OCI-LY7 (cell line): ENCODE measurements around the gene TTC33. TPM values are rescaled to one million over a fixed set of nuclear protein-coding genes. Genes with fewer than 3 reads are reported as not detected.
"Not testable (repeated sequence)": the region's sequence is repeated elsewhere in the genome, so short reads cannot be mapped to it uniquely, and the experiment has no call there.

Experiments
- BruUV-seq: library from RNA; stranded (reverse); fragments of 400-500 nt; replicated peaks from 2 replicates; lab custom pipeline; 2021; lab: Mats Ljungman, UMichigan
- CTCF ChIA-PET: fragments of 300-600 bp; sonication (Branson Sonifier 250); formaldehyde crosslinking; loops from one replicate; lab custom pipeline; 2022; ENCODE audit warnings: antibody characterized with exemption; ENCODE audit not compliant: unreplicated experiment; lab: Charles Lee
- POLR2A ChIA-PET: fragments of 300-600 bp; sonication (Branson Sonifier 250); formaldehyde crosslinking; loops from one replicate; lab custom pipeline; 2022; ENCODE audit warnings: antibody characterized with exemption; lab: Charles Lee
- DNase-seq: peaks from one replicate; pipeline ENCODE4 v3.0.0-alpha.2; 2015; ENCODE audit warnings: low spot score
- H2AFZ ChIP-seq: fragments of 200-600 bp; sonication (generic), shearing (Covaris generic); 2 replicates; pipeline ENCODE4 v1.6.1; 2014; ENCODE audit warnings: mild to moderate bottlenecking, antibody characterized with exemption, low read length, moderate library complexity
- H3K27ac ChIP-seq: fragments of 200-600 bp; sonication (generic); 2 replicates; pipeline ENCODE4 v1.5.1; 2014; ENCODE audit warnings: mixed run types, low read depth, mild to moderate bottlenecking, moderate library complexity, low read length, inconsistent platforms; ENCODE audit not compliant: poor library complexity, severe bottlenecking
- H3K36me3 ChIP-seq: fragments of 200-600 bp; sonication (generic); 2 replicates; pipeline ENCODE4 v1.6.1; 2014; ENCODE audit warnings: mild to moderate bottlenecking, antibody characterized with exemption, low read length, moderate library complexity, mixed read lengths; ENCODE audit not compliant: insufficient read depth
- H3K4me1 ChIP-seq: fragments of 200-600 bp; sonication (generic); 2 replicates; pipeline ENCODE4 v1.5.1; 2014; ENCODE audit warnings: mild to moderate bottlenecking, low read length; ENCODE audit not compliant: insufficient read depth, poor library complexity, severe bottlenecking
- H3K4me2 ChIP-seq: fragments of 200-600 bp; sonication (generic); 2 replicates; pipeline ENCODE4 v1.6.1; 2014; ENCODE audit warnings: mild to moderate bottlenecking, low read length
- H3K4me3 ChIP-seq: fragments of 200-600 bp; sonication (generic); 2 replicates; pipeline ENCODE4 v1.5.1; 2014; ENCODE audit warnings: mild to moderate bottlenecking, low read depth, low read length; ENCODE audit not compliant: poor library complexity, severe bottlenecking
- H3K79me2 ChIP-seq: fragments of 200-600 bp; sonication (generic); 2 replicates; pipeline ENCODE4 v1.6.1; 2016; ENCODE audit warnings: low read depth, mild to moderate bottlenecking, low read length, moderate library complexity, mixed read lengths; ENCODE audit not compliant: insufficient read depth
- H3K9me2 ChIP-seq: fragments of 200-600 bp; sonication (generic); 2 replicates; pipeline ENCODE4 v1.6.1; 2016; ENCODE audit warnings: mild to moderate bottlenecking, low read length, mixed read lengths; ENCODE audit not compliant: insufficient read depth
- H3K9me3 ChIP-seq: fragments of 200-600 bp; sonication (generic); 2 replicates; pipeline ENCODE4 v1.6.1; 2014; ENCODE audit warnings: mild to moderate bottlenecking, mixed run types, low read length, mixed read lengths
- H4K20me1 ChIP-seq: fragments of 200-600 bp; sonication (generic); 2 replicates; pipeline ENCODE4 v1.6.1; 2014; ENCODE audit warnings: mild to moderate bottlenecking, antibody characterized with exemption, low read length, moderate library complexity, mixed read lengths; ENCODE audit not compliant: insufficient read depth
- EZH2phosphoT487 ChIP-seq: fragments of 200-600 bp; sonication (generic); IDR thresholded peaks from 2 replicates; pipeline ENCODE4 v1.6.1; 2018; ENCODE audit warnings: low read depth, borderline replicate concordance, mild to moderate bottlenecking, mixed run types, antibody characterized with exemption, low read length, moderate library complexity, mixed read lengths
- intact Hi-C: fragments of 100-400 bp; cut with micrococcal nuclease; formaldehyde crosslinking; loops from one replicate; pipeline ENCODE4 v1.10.0; 2022; ENCODE audit not compliant: unreplicated experiment
- total RNA-seq, 2 experiments: library from RNA; depleted of rRNA in 1 of 2; stranded (reverse); fragments of >200 nt in 1 of 2; shearing (Covaris generic) in 1 of 2; gene quantifications; 2 replicates each; pipeline ENCODE4 v1.2.3, GENCODE V29; 2014 to 2022
- TF ChIP-seq, protein P1 (sequence below): fragments of 200-600 bp; sonication (generic); conservative IDR thresholded peaks from 2 replicates; pipeline ENCODE4 v1.5.1; 2014; ENCODE audit warnings: mild to moderate bottlenecking, antibody characterized with exemption, low read length, moderate library complexity, mixed read lengths

TTC33 gene
- total RNA-seq, 2 experiments from 2014 or later = 15.9 to 20.5 TPM

DNA sequence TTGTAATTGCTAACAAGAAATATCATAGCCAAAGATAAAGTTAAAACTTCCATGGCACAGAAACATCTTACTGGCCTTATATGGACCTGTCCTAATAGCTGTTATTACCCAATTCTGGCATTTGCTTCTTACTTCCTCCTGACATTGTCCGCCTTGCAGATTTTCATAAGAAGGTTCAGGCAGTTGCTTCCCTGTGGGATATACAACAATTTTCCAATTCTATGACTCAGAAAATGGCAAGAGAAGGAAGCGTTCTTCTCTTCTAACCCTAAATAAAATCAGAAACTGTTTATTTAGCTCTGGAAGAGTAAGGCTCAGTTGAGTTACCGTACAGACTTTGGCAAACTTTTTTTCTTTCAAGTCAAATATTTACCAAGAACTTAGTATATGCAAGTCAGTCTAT is 40.7 kb upstream of the TTC33 start:
- no peak overlapping the region for H2AFZ ChIP-seq
- H3K79me2 ChIP-seq = peaks cover 69% of the 10 kb centered on the region
- H3K4me1 ChIP-seq = peaks cover 17% of the 10 kb centered on the region
- peaks cover 16% of the 10 kb centered on the region; the same call in 1 of the 2 replicates for H3K36me3 ChIP-seq
- no peak for TF ChIP-seq EZH2phosphoT487
- TF ChIP-seq, protein P1, sequence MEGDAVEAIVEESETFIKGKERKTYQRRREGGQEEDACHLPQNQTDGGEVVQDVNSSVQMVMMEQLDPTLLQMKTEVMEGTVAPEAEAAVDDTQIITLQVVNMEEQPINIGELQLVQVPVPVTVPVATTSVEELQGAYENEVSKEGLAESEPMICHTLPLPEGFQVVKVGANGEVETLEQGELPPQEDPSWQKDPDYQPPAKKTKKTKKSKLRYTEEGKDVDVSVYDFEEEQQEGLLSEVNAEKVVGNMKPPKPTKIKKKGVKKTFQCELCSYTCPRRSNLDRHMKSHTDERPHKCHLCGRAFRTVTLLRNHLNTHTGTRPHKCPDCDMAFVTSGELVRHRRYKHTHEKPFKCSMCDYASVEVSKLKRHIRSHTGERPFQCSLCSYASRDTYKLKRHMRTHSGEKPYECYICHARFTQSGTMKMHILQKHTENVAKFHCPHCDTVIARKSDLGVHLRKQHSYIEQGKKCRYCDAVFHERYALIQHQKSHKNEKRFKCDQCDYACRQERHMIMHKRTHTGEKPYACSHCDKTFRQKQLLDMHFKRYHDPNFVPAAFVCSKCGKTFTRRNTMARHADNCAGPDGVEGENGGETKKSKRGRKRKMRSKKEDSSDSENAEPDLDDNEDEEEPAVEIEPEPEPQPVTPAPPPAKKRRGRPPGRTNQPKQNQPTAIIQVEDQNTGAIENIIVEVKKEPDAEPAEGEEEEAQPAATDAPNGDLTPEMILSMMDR = no peak
- intact Hi-C loops = no loop called here
- CTCF ChIA-PET = no interaction called here
- POLR2A ChIA-PET = interaction anchor here (0.7 to 1.7 kb wide), 5 partner anchors 8 to 420 kb away, joined by 3 to 7 read pairs (median 3); no protein-coding TSS in a partner anchor
- peaks cover 29% of the 10 kb centered on the region for H4K20me1 ChIP-seq
- DNase-seq = peak; percentile 5
- H3K9me3 ChIP-seq = no peaks in the 10 kb centered on the region
- H3K4me3 ChIP-seq = peak overlapping the region; percentile 91
- H3K4me2 ChIP-seq = peak overlapping the region; percentile 89
- no peaks in the 10 kb centered on the region for H3K9me2 ChIP-seq
- H3K27ac ChIP-seq = peak overlapping the region; percentile 79
- BruUV-seq = no TSS peak

DNA sequence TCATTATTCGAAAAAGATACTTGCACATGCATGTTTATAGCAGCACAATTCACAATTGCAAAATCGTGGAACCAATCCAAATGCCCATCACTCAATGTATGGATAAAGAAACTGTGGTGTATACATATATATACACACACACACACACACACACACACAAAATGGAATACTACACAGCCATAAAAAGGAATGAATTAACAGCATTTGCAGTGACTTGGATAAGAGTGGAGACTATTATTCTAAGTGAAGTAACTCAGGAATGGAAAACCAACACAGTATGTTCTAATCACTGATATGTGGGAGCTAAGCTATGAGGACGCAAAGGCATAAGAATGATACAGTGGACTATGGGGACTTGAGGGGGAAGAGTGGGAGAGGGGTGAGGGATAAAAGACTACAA is 39.1 kb upstream of the TTC33 start:
- H3K9me3 ChIP-seq, H2AFZ ChIP-seq, H3K27ac ChIP-seq, CTCF ChIA-PET, intact Hi-C loops, H3K4me3 ChIP-seq, DNase-seq, POLR2A ChIA-PET, H3K4me2 ChIP-seq, H3K9me2 ChIP-seq, BruUV-seq: not testable (repeated sequence)
- H4K20me1 ChIP-seq = peaks cover 29% of the 10 kb centered on the region
- peaks cover 14% of the 10 kb centered on the region for H3K4me1 ChIP-seq
- peaks cover 20% of the 10 kb centered on the region for H3K36me3 ChIP-seq
- H3K79me2 ChIP-seq = peaks cover 85% of the 10 kb centered on the region

DNA sequence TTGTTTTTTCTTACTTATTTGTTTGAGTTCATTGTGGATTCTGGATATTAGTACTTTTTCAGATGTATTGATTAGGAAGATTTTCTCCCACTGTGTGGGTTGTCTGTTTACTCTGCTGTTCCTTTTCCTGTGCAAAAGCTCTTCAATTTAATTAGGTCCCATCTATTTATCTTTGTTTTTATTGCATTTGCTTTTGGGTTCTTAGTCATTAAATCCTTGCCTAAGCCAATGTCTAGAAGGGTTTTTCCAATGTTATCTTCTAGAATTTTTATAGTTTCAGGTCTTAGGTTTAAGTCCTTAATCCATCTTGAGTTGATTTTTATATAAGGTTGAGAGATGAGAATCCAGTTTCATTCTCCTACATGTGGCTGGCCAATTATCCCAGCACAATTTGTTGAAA is 38.6 kb upstream of the TTC33 start:
- H3K27ac ChIP-seq, H2AFZ ChIP-seq, H3K9me2 ChIP-seq, DNase-seq, intact Hi-C loops, H3K4me2 ChIP-seq, BruUV-seq, H3K4me1 ChIP-seq, H3K9me3 ChIP-seq, H3K4me3 ChIP-seq, CTCF ChIA-PET: not testable (repeated sequence)
- Histone ChIP-seq H4K20me1 (peaks cover 29% of the 10 kb centered on the region), H3K79me2 (peaks cover 89% of the 10 kb centered on the region), H3K36me3 (peaks cover 21% of the 10 kb centered on the region)
- POLR2A ChIA-PET = interaction anchor here (0.6 to 0.7 kb wide), 2 partner anchors 10 to 79 kb away, joined by 3 read pairs; no protein-coding TSS in a partner anchor

DNA sequence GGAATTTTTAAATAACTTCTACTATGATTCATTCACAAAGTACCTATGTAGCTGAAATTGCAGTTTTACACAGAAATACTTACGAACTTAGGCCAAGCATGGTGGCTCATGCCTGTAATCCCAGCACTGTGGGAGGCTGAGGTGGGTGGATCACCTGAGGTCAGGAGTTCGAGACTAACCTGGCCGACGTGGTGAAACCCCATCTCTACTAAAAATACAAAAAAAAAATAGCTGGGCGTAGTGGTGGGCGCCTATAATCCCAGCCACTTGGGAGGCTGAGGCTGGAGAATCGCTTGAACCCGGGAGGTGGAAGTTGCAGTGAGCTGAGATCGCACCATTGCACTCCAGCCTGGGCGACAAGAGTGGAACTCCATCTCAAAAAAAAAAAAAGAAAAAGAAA is 36.9 kb upstream of the TTC33 start:
- peaks cover 97% of the 10 kb centered on the region for H3K79me2 ChIP-seq
- DNase-seq, H2AFZ ChIP-seq, intact Hi-C loops, H3K4me1 ChIP-seq, H3K27ac ChIP-seq, CTCF ChIA-PET, BruUV-seq, H3K4me3 ChIP-seq, H3K9me3 ChIP-seq, H3K9me2 ChIP-seq, H3K4me2 ChIP-seq: not testable (repeated sequence)
- peaks cover 29% of the 10 kb centered on the region for H4K20me1 ChIP-seq
- peaks cover 37% of the 10 kb centered on the region for H3K36me3 ChIP-seq
- POLR2A ChIA-PET = interaction anchor here (0.6 to 1.1 kb wide), 2 partner anchors 17 to 23 kb away, joined by 3 to 6 read pairs; no protein-coding TSS in a partner anchor
